Mesendoderm (in vitro differentiated cells): ENCODE data around the gene NOL6.

Experiments used
- DNase-seq: peaks from one replicate; pipeline ENCODE4 v3.0.0; 2013
- H2AK5ac ChIP-seq: 2 replicates; pipeline ENCODE4 v1.6.1; 2013; ENCODE audit warnings: low read length, inconsistent platforms
- H2BK120ac ChIP-seq: 2 replicates; pipeline ENCODE4 v1.6.1; 2013; ENCODE audit warnings: low read depth, mild to moderate bottlenecking, low read length, moderate library complexity, mixed read lengths
- H2BK15ac ChIP-seq: replicated peaks from 2 replicates; pipeline ENCODE4 v1.6.1; 2013; ENCODE audit warnings: low read depth, mild to moderate bottlenecking, moderate library complexity
- H2BK5ac ChIP-seq: 2 replicates; pipeline ENCODE4 v1.6.1; 2013; ENCODE audit warnings: low read length, inconsistent platforms
- H3K18ac ChIP-seq: 2 replicates; pipeline ENCODE4 v1.6.1; 2013; ENCODE audit warnings: mild to moderate bottlenecking, low read length, mixed read lengths
- H3K23ac ChIP-seq: one replicate; pipeline ENCODE4 v1.6.1; 2013; ENCODE audit warnings: low read length
- H3K27ac ChIP-seq: 2 replicates; pipeline ENCODE4 v1.5.1; 2013; ENCODE audit warnings: low read depth, mild to moderate bottlenecking, inconsistent platforms, low read length, moderate library complexity
- H3K27me3 ChIP-seq: 2 replicates; pipeline ENCODE4 v1.6.1; 2013; ENCODE audit warnings: low read length, control low read depth, mild to moderate bottlenecking, inconsistent platforms; ENCODE audit not compliant: insufficient read depth, poor library complexity
- H3K36me3 ChIP-seq: 2 replicates; pipeline ENCODE4 v1.6.1; 2013; ENCODE audit warnings: low read length, inconsistent platforms; ENCODE audit not compliant: control insufficient read depth, insufficient read depth
- H3K4ac ChIP-seq: one replicate; pipeline ENCODE4 v1.6.1; 2013; ENCODE audit warnings: low read depth, mild to moderate bottlenecking, low read length, moderate library complexity
- H3K4me1 ChIP-seq: 2 replicates; pipeline ENCODE4 v1.6.1; 2013; ENCODE audit warnings: low read depth, low read length, inconsistent platforms; ENCODE audit not compliant: control insufficient read depth
- H3K4me2 ChIP-seq: 2 replicates; pipeline ENCODE4 v1.6.1; 2013; ENCODE audit warnings: low read length
- H3K4me3 ChIP-seq: 2 replicates; pipeline ENCODE4 v1.5.1; 2013; ENCODE audit warnings: mild to moderate bottlenecking, low read length
- H3K56ac ChIP-seq: one replicate; pipeline ENCODE4 v1.6.1; 2013; ENCODE audit warnings: low read length
- H3K79me1 ChIP-seq: 2 replicates; pipeline ENCODE4 v1.6.1; 2013; ENCODE audit warnings: low read length, inconsistent platforms
- H3K79me2 ChIP-seq: 2 replicates; pipeline ENCODE4 v1.6.1; 2013; ENCODE audit warnings: mild to moderate bottlenecking, low read length; ENCODE audit not compliant: control insufficient read depth, insufficient read depth
- H3K9ac ChIP-seq: 2 replicates; pipeline ENCODE4 v1.6.1; 2013; ENCODE audit warnings: low read length, inconsistent platforms
- H4K5ac ChIP-seq: one replicate; pipeline ENCODE4 v1.6.1; 2013; ENCODE audit warnings: low read length
- H4K8ac ChIP-seq: one replicate; pipeline ENCODE4 v1.6.1; 2013; ENCODE audit warnings: low read depth, mild to moderate bottlenecking, control low read depth, low read length, moderate library complexity
- WGBS: extraction: QIAGEN DNeasy Blood & Tissue Kit; methylation state at CpG from one replicate; pipeline ENCODE4 v1.1.7; 2013; ENCODE audit warnings: low lambda C conversion rate, missing lambda C conversion rate; ENCODE audit not compliant: insufficient coverage; ENCODE audit errors: extremely low coverage; 5-methylcytosine and 5-hydroxymethylcytosine counted together

The NOL6 gene

DNA sequence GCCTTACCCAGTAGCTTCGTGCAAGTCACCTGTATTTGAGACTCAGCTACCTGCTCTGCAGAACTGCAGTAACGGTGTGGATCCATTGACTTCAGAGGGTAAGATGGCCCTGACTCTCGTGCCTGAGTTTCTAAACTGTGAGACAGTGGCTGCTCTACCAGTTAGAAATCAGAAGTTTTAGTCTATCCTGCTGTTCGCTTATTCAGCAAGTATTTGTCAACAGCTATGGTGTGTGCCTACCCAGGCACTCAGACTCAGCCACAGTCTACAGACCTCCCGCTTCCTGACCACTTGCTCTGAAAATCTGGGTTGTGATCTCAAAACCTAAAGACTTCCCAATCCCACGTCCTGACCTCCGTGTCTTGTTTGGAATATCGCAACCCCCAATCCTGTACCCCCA, 39.9 kb downstream of the NOL6 start:
- Histone ChIP-seq H2BK120ac (no peak overlapping the region), H3K79me1 (no peaks in the 10 kb centered on the region), H3K23ac (no peak overlapping the region), H4K8ac (no peak overlapping the region), H3K27ac (no peak overlapping the region), H3K27me3 (no peaks in the 10 kb centered on the region), H2BK5ac (no peak overlapping the region), H4K5ac (no peak overlapping the region), H3K79me2 (no peaks in the 10 kb centered on the region), H2BK15ac (no peak overlapping the region), H3K9ac (no peak overlapping the region), H3K36me3 (no peaks in the 10 kb centered on the region), H3K4me1 (peaks cover 9% of the 10 kb centered on the region), H3K56ac (no peak overlapping the region), H3K18ac (no peak overlapping the region), H2AK5ac (no peak overlapping the region), H3K4me3 (no peak overlapping the region), H3K4ac (no peak overlapping the region), H3K4me2 (no peak overlapping the region)
- no peak for DNase-seq
- no CpG with 5 or more reads among the region's 8 CpGs for WGBS

- no CpG with 5 or more reads among the region's 2 CpGs for WGBS
- no peak overlapping the region for H3K23ac ChIP-seq
- H2AK5ac ChIP-seq: no peak overlapping the region
Measured at GRCh38 chr9:33431420-33431819, 42.3 kb downstream of the NOL6 start.

DNA sequence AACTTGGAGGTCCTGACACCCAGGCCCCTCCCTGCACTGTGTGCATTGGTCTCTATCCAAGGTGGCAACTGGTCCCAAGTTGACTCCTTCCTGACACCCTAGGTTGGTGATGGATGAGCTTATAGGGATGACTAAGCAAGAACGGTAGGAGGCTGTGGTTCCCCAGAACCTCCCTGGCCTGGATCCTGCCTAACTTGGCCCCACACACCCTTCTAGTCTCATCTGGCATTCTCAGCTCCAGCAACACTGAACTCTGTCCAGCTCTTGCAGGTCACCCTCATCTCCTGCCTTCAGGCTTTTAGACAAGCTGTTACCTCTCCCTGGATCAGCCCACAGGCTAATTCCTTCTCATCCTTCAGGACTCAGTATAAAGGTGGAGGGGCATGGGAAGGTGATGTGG, 42.8 kb downstream of the NOL6 start:
- Histone ChIP-seq H3K18ac (no peak overlapping the region), H3K27ac (no peak overlapping the region), H3K79me1 (no peaks in the 10 kb centered on the region), H3K4me1 (peaks cover 3% of the 10 kb centered on the region), H3K56ac (no peak overlapping the region), H2AK5ac (no peak overlapping the region), H3K79me2 (no peaks in the 10 kb centered on the region), H2BK120ac (no peak overlapping the region), H4K8ac (no peak overlapping the region), H2BK15ac (no peak overlapping the region), H4K5ac (no peak overlapping the region), H3K4ac (no peak overlapping the region), H3K9ac (no peak overlapping the region), H3K27me3 (no peaks in the 10 kb centered on the region), H3K36me3 (no peaks in the 10 kb centered on the region), H3K4me2 (no peak overlapping the region), H3K4me3 (no peak overlapping the region), H2BK5ac (no peak overlapping the region), H3K23ac (no peak overlapping the region)
- no peak for DNase-seq
- WGBS: no CpG with 5 or more reads among the region's 1 CpG

More at GRCh38 chr9:33431420-33431819, 42.3 kb downstream of the NOL6 start:
- no peaks in the 10 kb centered on the region for H3K79me2 ChIP-seq
- H4K8ac ChIP-seq: no peak overlapping the region
- DNase-seq: no peak
- no peak overlapping the region for H3K4me2 ChIP-seq
- H2BK5ac ChIP-seq: no peak overlapping the region
- H3K18ac ChIP-seq: no peak overlapping the region
- H3K4me3 ChIP-seq: no peak overlapping the region
- no peaks in the 10 kb centered on the region for H3K36me3 ChIP-seq
- H3K9ac ChIP-seq: no peak overlapping the region
- H2BK15ac ChIP-seq: no peak overlapping the region
- H3K27ac ChIP-seq: no peak overlapping the region
- no peaks in the 10 kb centered on the region for H3K79me1 ChIP-seq
- no peak overlapping the region for H3K4ac ChIP-seq
- H4K5ac ChIP-seq: no peak overlapping the region
- peaks cover 5% of the 10 kb centered on the region for H3K4me1 ChIP-seq
- H3K27me3 ChIP-seq: no peaks in the 10 kb centered on the region
- no peak overlapping the region for H2BK120ac ChIP-seq
- H3K56ac ChIP-seq: no peak overlapping the region

DNA sequence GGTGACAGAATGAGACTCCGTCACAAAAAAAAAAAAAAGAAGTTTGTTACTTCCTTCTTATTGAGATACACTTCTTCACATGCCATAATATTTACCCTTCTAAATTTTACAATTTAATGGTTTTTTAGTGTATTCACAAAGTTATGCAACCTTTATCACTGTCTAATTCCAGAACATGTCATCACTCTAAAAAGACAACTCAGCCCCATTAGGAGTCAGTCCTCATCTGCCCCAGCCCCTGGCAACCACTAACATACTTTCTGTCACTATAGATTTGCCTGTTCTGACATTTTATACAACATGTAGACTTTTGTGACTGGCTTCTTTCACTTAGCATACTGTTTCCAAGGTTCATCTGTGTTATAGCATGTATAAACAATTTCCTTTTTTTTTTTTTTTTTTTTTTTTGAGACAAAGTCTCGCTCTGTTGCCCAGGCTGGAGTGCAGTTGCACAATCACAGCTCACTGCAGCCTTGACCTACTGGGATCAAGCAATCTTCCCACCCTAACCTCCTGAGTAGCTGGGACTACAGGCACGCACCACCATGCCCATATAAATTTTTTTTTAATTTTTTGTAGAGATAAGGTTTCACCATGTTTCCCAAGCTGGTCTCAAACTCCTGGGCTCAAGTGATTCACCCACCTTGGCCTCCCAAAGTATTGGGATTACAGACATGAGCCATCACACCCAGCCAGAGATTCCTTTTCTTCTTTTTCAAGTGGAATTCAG, 44.3 kb downstream of the NOL6 start:
- H2AK5ac ChIP-seq: no peak overlapping the region
- H3K9ac ChIP-seq: no peak overlapping the region
- H3K27ac ChIP-seq: no peak overlapping the region
- H4K8ac ChIP-seq: no peak overlapping the region
- no peak overlapping the region for H3K56ac ChIP-seq
- H3K4me3 ChIP-seq: no peak overlapping the region
- H3K79me1 ChIP-seq: no peaks in the 10 kb centered on the region
- no peak overlapping the region for H2BK15ac ChIP-seq
- H3K18ac ChIP-seq: no peak overlapping the region
- H3K4ac ChIP-seq: no peak overlapping the region
- no peaks in the 10 kb centered on the region for H3K79me2 ChIP-seq
- H4K5ac ChIP-seq: no peak overlapping the region
- WGBS: no CpG with 5 or more reads among the region's 3 CpGs
- no peak overlapping the region for H3K4me2 ChIP-seq
- H3K23ac ChIP-seq: no peak overlapping the region
- H2BK120ac ChIP-seq: no peak overlapping the region
- DNase-seq: no peak
- H3K36me3 ChIP-seq: no peaks in the 10 kb centered on the region
- H2BK5ac ChIP-seq: no peak overlapping the region
- no peaks in the 10 kb centered on the region for H3K27me3 ChIP-seq
- H3K4me1 ChIP-seq: no peaks in the 10 kb centered on the region

GRCh38 chr9:33426843-33427293, 46.9 kb downstream of the NOL6 start:
- Histone ChIP-seq H3K18ac (no peak overlapping the region), H3K23ac (no peak overlapping the region), H3K27me3 (no peaks in the 10 kb centered on the region), H3K4me3 (no peak overlapping the region), H3K4ac (no peak overlapping the region), H3K56ac (no peak overlapping the region), H3K27ac (no peak overlapping the region), H2BK15ac (no peak overlapping the region), H4K8ac (no peak overlapping the region), H3K4me2 (no peak overlapping the region), H2AK5ac (no peak overlapping the region), H3K79me1 (no peaks in the 10 kb centered on the region), H3K4me1 (no peaks in the 10 kb centered on the region), H3K9ac (no peak overlapping the region), H2BK120ac (no peak overlapping the region), H3K79me2 (no peaks in the 10 kb centered on the region), H2BK5ac (no peak overlapping the region), H3K36me3 (no peaks in the 10 kb centered on the region), H4K5ac (no peak overlapping the region)
- DNase-seq: no peak
- no CpG with 5 or more reads among the region's 7 CpGs for WGBS

GRCh38 chr9:33425128-33425533, 48.6 kb downstream of the NOL6 start:
- no peaks in the 10 kb centered on the region for H3K27me3 ChIP-seq
- H3K4me2 ChIP-seq: no peak overlapping the region
- H4K5ac ChIP-seq: no peak overlapping the region
- H3K79me1 ChIP-seq: no peaks in the 10 kb centered on the region
- H3K18ac ChIP-seq: no peak overlapping the region
- no peaks in the 10 kb centered on the region for H3K4me1 ChIP-seq
- DNase-seq: no peak
- H3K9ac ChIP-seq: no peak overlapping the region
- no peak overlapping the region for H3K56ac ChIP-seq
- H4K8ac ChIP-seq: no peak overlapping the region
- H2BK15ac ChIP-seq: no peak overlapping the region
- no peaks in the 10 kb centered on the region for H3K79me2 ChIP-seq
- no peak overlapping the region for H2BK120ac ChIP-seq
- H3K4ac ChIP-seq: no peak overlapping the region
- no peak overlapping the region for H2AK5ac ChIP-seq
- no peak overlapping the region for H2BK5ac ChIP-seq
- H3K36me3 ChIP-seq: no peaks in the 10 kb centered on the region
- no CpG with 5 or more reads among the region's 4 CpGs for WGBS
- no peak overlapping the region for H3K4me3 ChIP-seq
- no peak overlapping the region for H3K27ac ChIP-seq
- H3K23ac ChIP-seq: no peak overlapping the region
